NOMO-1 treated with dmso at 0.1 percent for 144 hours (cell line): ENCODE results near the gene STEAP1.

ENCODE experiments used
- DNase-seq: peaks from one replicate; lab custom pipeline; 2025; ENCODE audit not compliant: unreplicated experiment; lab: John Stamatoyannopoulos, UW

Gene STEAP1

DNA sequence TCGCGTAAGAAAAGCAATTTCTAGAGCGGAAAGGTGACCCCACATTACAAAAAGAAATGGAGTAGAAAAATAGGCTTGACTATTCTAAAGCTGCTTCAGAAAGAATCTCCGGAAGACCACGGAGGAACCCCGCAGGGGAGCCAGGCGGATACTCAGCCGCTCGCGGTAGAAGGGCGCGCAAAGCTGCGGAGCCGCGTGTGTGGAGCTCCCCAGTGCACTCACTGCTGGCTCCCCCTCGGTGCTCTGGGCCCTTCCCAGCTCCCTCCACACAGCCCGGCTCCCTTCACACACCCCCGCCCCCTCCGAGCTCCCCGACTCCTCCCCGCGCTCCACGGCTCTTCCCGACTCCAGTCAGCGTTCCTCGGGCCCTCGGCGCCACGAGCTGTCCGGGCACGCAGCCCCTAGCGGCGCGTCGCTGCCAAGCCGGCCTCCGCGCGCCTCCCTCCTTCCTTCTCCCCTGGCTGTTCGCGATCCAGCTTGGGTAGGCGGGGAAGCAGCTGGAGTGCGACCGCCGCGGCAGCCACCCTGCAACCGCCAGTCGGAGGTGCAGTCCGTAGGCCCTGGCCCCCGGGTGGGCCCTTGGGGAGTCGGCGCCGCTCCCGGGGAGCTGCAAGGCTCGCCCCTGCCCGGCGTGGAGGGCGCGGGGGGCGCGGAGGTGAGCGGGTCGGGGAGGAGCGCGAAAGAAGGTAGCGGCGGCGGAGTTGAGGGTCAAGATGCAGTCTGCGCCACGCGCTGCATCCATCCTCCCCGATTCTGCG is 57.3 kb downstream of the STEAP1 start, which contains the start of gene STEAP2:
Gene STEAP2, plus strand, starts transcription at position 350 of the 758 bp plus-strand sequence. CDS start 13,343 bp downstream, outside the sequence.
- DNase-seq: peak; percentile 95

DNA sequence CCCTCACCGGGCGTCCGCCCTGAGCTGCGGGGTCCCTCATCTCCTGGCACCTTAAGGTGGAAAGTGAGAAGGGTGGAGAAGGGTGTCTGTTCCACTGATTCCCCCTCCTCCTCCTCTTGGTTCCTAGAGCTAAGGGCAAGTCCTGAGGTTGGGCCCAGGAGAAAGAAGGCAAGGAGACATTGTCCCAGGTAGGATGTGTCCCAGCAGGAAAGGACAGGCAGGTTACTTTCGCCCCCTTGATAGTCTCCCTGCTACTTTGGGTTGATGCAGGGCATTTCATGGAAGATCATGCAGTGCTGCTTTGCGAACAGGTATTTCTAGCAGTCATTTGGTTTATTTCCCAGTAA is 57.9 kb downstream of the STEAP1 start:
- DNase-seq: no peak

DNA sequence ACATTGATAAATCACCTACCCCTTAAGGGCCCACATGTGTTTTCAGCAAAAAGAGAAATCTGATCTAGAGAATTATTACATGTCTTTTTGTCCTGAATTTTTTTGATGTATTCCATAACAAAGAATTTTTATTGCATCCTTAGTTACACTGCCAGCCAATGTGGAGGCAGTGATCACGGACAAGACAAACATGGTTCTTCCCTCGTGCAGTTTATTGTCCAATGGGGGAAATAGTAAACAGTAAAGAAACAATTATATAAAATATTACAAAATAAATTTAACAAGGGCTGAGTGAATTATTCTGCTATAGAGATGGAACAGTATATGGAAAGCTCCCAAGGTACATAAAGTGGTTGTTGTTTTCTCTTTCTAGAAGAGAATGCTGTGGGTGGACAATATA is 59.3 kb downstream of the STEAP1 start:
- DNase-seq: no peak
